Mesenteric fat pad (tissue), 1 donor: ENCODE data around the gene MED29. TPM values are rescaled to one million over a fixed set of nuclear protein-coding genes. Genes with fewer than 3 reads are reported as not detected.

ENCODE experiments used
- DNase-seq: peaks from one replicate; pipeline ENCODE4 v3.0.0-alpha.2; 2020; ENCODE audit warnings: low spot score
- total RNA-seq: library from RNA; stranded (reverse); fragmentation: NEBNext Ultra II Directional; extraction: Animal tissue kit (Norgen Biotek cat#: 25700); gene quantifications from one replicate; pipeline ENCODE4 v1.2.1, GENCODE V29; 2021
- donor health status: DM: yes; HTN: yes; CAD: no.

MED29 gene
- total RNA-seq, 1 donor from 2014 or later: 34.1 TPM

DNA sequence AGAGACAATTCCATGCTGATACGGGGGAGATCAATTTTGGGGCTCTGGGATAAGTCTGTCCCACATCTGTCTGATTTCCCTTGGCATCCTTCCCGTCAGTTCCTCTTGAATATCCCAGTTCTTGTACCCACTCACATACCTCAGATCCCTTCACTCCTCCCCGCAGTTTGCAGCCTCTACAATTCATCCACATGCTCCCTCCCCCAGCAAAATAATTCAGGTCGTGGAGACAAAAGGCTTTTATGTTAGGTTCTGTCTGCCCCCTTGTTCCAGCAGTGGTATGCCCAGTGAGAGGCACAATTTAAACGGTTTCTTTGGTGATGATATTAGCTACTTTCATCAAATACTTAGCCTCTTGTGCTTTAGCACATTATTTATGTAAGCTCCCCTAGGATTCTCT, 35.0 kb downstream of the MED29 start:
- DNase-seq: no peak

- DNase-seq: no peak
Observed at GRCh38 chr19:39427707-39428106, 36.5 kb downstream of the MED29 start.

- DNase-seq: no peak
Observed at GRCh38 chr19:39428283-39429112, 37.3 kb downstream of the MED29 start.

DNA sequence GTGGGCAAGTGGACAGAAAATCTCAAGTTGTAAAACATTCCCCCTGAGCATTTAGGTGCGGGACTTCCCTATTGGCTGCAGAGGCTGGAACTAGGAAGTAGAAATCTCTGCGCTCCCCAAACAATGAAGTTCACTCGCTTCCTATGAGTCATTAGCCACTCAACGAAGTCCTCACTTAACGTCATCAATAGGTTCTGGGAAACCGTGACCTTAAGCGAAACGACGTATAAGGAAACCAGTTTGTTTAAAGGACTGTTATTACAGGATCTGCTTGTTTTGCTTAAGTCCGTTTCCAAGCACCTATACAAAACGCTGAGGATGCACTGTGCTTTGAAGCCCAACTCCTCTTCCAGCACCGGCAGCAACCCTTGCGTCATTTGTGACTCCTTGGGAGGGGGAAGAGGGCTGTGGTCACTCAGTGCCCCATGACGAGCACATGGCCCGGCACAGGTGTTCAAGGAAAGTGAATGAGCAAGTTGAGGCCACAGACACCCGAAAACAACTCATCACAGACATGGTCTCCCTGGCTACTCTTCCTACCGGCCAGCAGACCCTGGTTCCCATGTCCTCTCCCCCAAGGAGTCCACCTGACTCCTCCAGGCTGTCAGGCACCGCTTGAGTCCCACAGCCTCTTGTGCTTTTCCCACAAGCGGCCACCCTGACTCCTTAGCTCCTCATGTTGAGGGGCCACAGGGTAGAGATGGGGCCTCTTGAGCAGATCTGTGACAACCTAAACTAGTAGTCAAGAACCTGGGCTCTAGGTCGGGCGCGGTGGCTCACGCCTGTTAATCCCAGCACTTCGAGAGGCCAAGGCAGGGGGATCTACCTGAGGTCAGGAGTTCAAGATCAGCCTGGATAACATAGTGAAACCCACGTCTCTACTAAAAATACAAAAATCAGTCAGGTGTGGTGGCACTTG, 39.8 kb downstream of the MED29 start:
- DNase-seq: no peak

DNA sequence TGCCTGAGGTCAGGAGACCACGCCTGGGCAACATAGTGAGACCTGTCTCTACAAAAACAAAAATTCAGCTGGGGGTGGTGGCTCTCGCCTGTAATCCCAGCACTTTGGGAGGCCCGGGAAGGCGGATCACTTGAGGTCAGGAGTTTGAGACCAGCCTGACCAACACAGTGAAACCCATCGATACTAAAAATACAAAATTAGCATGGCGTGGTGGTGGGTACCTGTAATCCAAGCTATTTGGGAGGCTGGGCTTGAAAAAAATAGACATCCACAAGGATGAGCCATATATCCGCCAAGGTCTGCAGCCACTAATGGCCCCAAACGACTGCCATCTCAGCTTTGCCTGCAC, 41.5 kb downstream of the MED29 start:
- no peak for DNase-seq

GRCh38 chr19:39433480-39434079, 42.4 kb downstream of the MED29 start:
- no peak for DNase-seq

GRCh38 chr19:39434123-39435076, 43.2 kb downstream of the MED29 start:
- DNase-seq: no peak

DNA sequence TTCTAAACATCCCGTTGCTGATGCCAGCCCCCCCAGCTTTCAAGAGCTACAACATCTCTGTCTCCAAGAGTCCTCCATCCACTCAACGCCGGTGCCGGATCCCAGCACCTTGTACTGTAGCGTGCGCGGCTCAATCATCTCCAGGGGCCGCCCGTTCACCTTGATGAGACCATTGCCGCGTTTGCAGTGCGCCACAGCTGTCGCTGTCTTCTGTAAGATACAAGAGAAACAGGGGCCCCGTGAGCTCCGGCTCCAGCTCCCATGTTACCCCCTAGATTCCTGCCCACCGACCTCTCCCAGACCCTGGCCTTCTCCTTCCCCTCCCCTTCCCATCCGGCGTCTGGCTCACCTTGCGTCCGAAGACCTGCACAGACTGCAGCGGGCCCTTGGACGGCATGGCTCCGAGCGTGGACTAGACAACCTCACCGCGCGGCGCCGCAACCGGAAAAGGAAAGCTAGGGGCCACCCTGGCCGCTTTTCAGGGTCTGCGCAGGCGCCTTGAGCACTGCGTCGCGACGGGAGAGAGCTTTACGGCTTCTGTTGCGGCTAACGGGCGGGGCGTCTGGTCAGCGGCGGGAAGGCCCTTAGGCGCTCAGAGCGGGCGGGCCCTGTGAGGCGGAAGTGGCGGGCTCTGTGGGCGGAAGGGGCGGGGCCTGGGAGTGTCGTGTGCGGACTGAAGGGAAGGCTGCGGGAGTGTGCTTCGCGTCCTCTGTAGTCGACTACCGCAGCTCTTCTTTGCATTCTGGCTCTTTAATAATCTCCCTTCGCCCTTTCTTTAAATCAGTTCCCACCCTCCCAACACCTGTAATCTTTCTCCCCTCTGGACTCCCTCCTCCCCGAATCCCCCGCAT, 44.5 kb downstream of the MED29 start, which contains the start of gene RPS16:
Gene RPS16 (minus strand): TSS at position 451 of the 851 bp plus-strand sequence. CDS start 54 bp downstream, at position 397.
- peak; percentile 100 for DNase-seq

GRCh38 chr19:39436350-39436716, 45.2 kb downstream of the MED29 start:
- no peak for DNase-seq

GRCh38 chr19:39438270-39438934, 47.2 kb downstream of the MED29 start:
- no peak for DNase-seq

GRCh38 chr19:39444598-39445195, 53.5 kb downstream of the MED29 start:
- no peak for DNase-seq

GRCh38 chr19:39445196-39446111, 54.3 kb downstream of the MED29 start, which contains the start of gene SUPT5H:
SUPT5H (plus strand) TSS chr19:39445582; CDS start chr19:39445891, 309 bp downstream.
- peak; percentile 99 for DNase-seq

DNA sequence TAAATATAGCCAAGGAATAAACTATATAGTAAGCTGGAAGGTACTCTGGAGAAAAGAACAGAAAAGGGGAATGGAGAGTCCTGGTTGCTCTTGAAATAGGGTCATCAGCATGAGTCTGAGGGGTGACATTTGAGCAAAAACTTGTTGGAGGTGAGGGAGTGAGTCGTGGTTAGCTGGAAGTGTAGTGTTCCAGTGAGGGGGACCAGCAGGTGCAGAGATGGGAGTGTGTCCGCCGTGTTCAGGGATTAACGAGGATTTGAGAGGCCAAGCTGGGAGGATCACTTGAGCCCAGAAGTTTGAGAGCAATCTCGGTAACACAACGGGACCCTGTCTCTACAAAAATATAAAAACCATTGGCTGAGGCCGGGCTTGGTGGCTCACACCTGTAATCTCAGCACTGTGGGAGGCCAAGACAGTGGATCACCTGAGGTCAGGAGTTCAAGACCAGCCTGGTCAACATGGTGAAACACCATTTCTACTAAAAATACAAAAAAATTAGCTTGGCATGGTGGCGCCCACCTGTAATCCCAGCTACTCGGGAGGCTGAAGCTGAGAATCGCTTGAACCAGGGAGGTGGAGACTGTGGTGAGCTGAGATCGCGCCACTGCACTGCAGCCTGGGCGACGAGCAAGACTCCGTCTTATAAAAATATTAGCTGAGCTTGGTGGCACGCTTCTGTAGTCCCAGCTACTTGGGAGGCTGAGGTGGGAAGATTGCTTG, 55.3 kb downstream of the MED29 start:
- no peak for DNase-seq

DNA sequence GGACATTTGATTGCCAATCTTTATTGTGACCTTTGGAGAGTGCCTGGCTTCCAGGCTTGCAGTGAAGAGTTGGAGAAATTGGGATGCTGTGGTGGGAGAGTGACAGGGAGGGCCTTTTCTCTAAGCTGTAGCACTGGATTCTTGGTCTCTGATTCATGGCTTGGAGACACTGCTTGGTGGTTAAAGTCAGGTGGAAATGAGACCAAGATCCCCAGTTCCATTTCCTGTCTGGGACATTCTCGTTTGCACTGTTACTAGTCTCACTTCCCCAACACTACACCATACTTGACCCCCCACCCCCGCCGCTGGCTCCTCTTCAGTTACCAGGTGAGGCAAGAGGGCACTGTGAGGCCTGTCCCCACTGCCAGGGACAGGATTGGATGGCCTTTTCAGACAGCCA, 57.1 kb downstream of the MED29 start:
- DNase-seq: no peak

GRCh38 chr19:39449116-39449797, 58.1 kb downstream of the MED29 start:
- DNase-seq: no peak
